DOHH2 (cell line): ENCODE measurements around the gene PGAP2.
A peak's percentile ranks its signal among the peaks of the same experiment; 100 is the strongest.
"Not testable (repeated sequence)": the region's sequence is repeated elsewhere in the genome, so short reads cannot be mapped to it uniquely, and the experiment has no call there.

Source experiments
- H3F3A ChIP-seq: fragments of 200-600 bp; sonication (generic), shearing (Covaris generic); 2 replicates; pipeline ENCODE4 v1.6.0; 2016; ENCODE audit warnings: antibody characterized with exemption, mild to moderate bottlenecking; ENCODE audit not compliant: control insufficient read depth, insufficient read depth
- H3K27ac ChIP-seq: fragments of 200-600 bp; sonication (generic); 2 replicates; pipeline ENCODE4 v1.5.1; 2014; ENCODE audit warnings: low read depth, mild to moderate bottlenecking, low read length, moderate library complexity
- H3K27me3 ChIP-seq: fragments of 200-600 bp; sonication (generic); 2 replicates; pipeline ENCODE4 v1.6.1; 2014; ENCODE audit warnings: mild to moderate bottlenecking, low read length, mixed read lengths; ENCODE audit not compliant: control insufficient read depth
- H3K36me3 ChIP-seq: fragments of 200-600 bp; sonication (generic); 2 replicates; pipeline ENCODE4 v1.6.1; 2014; ENCODE audit warnings: mild to moderate bottlenecking, low read length, moderate library complexity, mixed read lengths; ENCODE audit not compliant: control insufficient read depth
- H3K4me1 ChIP-seq: fragments of 200-600 bp; sonication (generic); 2 replicates; pipeline ENCODE4 v1.6.1; 2014; ENCODE audit warnings: mild to moderate bottlenecking, low read length, mixed read lengths; ENCODE audit not compliant: control insufficient read depth
- H3K4me2 ChIP-seq: fragments of 200-600 bp; sonication (generic); 2 replicates; pipeline ENCODE4 v1.6.0; 2014; ENCODE audit warnings: mild to moderate bottlenecking, low read length, moderate library complexity
- H3K4me3 ChIP-seq: fragments of 200-600 bp; sonication (generic); 2 replicates; pipeline ENCODE4 v1.5.1; 2014; ENCODE audit warnings: mild to moderate bottlenecking, low read length, mixed read lengths
- H3K79me2 ChIP-seq: fragments of 200-600 bp; sonication (generic); 2 replicates; pipeline ENCODE4 v1.6.1; 2014; ENCODE audit warnings: mild to moderate bottlenecking, low read length, mixed read lengths; ENCODE audit not compliant: control insufficient read depth
- H3K9me2 ChIP-seq: fragments of 200-600 bp; sonication (generic); replicated peaks from 2 replicates; pipeline ENCODE4 v1.6.1; 2014; ENCODE audit warnings: mild to moderate bottlenecking, low read length, mixed read lengths; ENCODE audit not compliant: control insufficient read depth
- H3K9me3 ChIP-seq: fragments of 200-600 bp; sonication (generic); 2 replicates; pipeline ENCODE4 v1.6.1; 2014; ENCODE audit warnings: antibody characterized with exemption, low read length, mixed read lengths; ENCODE audit not compliant: control insufficient read depth, insufficient read depth
- H4K20me1 ChIP-seq: fragments of 200-600 bp; sonication (generic); 2 replicates; pipeline ENCODE4 v1.6.0; 2014; ENCODE audit warnings: low read depth, mild to moderate bottlenecking, antibody characterized with exemption, low read length, moderate library complexity; ENCODE audit not compliant: control insufficient read depth, insufficient read depth
- CTCF ChIP-seq: fragments of 200-600 bp; sonication (generic); IDR thresholded peaks from one replicate; pipeline ENCODE4 v1.5.1; 2014; ENCODE audit warnings: antibody characterized with exemption, mild to moderate bottlenecking, low read depth, low read length; ENCODE audit not compliant: poor library complexity, severe bottlenecking
- EZH2phosphoT487 ChIP-seq: fragments of 200-600 bp; sonication (generic); IDR thresholded peaks from 2 replicates; pipeline ENCODE4 v1.6.1; 2017; ENCODE audit warnings: borderline replicate concordance, mild to moderate bottlenecking, antibody characterized with exemption, low read length, moderate library complexity, mixed read lengths

The PGAP2 gene

GRCh38 chr11:3808861-3809623, 682 bp downstream of the PGAP2 start:
- Histone ChIP-seq H3K27ac (no peak overlapping the region), H4K20me1 (no peaks in the 10 kb centered on the region), H3K9me2 (no peaks in the 10 kb centered on the region), H3K79me2 (no peaks in the 10 kb centered on the region), H3K36me3 (no peaks in the 10 kb centered on the region), H3K27me3 (no peaks in the 10 kb centered on the region), H3K9me3 (no peaks in the 10 kb centered on the region), H3F3A (0 out of 2 replicates have a peak, but pooled peaks cover 3% of the 10 kb centered on the region), H3K4me1 (peaks cover 14% of the 10 kb centered on the region), H3K4me2 (peak overlapping the region; percentile 76), H3K4me3 (peak overlapping the region; percentile 79)
- TF ChIP-seq EZH2phosphoT487 (no peak), CTCF (peak; percentile 69)

GRCh38 chr11:3809624-3809928, 1.2 kb downstream of the PGAP2 start:
- Histone ChIP-seq H4K20me1 (no peaks in the 10 kb centered on the region), H3K9me3 (no peaks in the 10 kb centered on the region), H3F3A (0 out of 2 replicates have a peak, but pooled peaks cover 3% of the 10 kb centered on the region), H3K36me3 (no peaks in the 10 kb centered on the region), H3K4me3 (no peak overlapping the region), H3K27ac (no peak overlapping the region), H3K9me2 (no peaks in the 10 kb centered on the region), H3K4me2 (peak overlapping the region; percentile 76), H3K4me1 (peaks cover 14% of the 10 kb centered on the region), H3K27me3 (no peaks in the 10 kb centered on the region), H3K79me2 (no peaks in the 10 kb centered on the region)
- TF ChIP-seq CTCF (no peak), EZH2phosphoT487 (no peak)

GRCh38 chr11:3810446-3810845, 2.1 kb downstream of the PGAP2 start:
- Histone ChIP-seq H3K36me3 (no peaks in the 10 kb centered on the region), H3K4me1 (peaks cover 14% of the 10 kb centered on the region), H3F3A (0 out of 2 replicates have a peak, but pooled peaks cover 3% of the 10 kb centered on the region), H3K9me2 (no peaks in the 10 kb centered on the region), H3K79me2 (no peaks in the 10 kb centered on the region), H3K4me2 (no peak overlapping the region), H4K20me1 (no peaks in the 10 kb centered on the region), H3K9me3 (no peaks in the 10 kb centered on the region), H3K4me3 (no peak overlapping the region), H3K27me3 (no peaks in the 10 kb centered on the region), H3K27ac (no peak overlapping the region)
- TF ChIP-seq EZH2phosphoT487: no peak
- no peak for TF ChIP-seq CTCF

- H3K27ac ChIP-seq: no peak overlapping the region
- TF ChIP-seq EZH2phosphoT487: no peak
- TF ChIP-seq CTCF: no peak
- H3K9me2 ChIP-seq: no peaks in the 10 kb centered on the region
- H3K4me3 ChIP-seq: no peak overlapping the region
- H3K79me2 ChIP-seq: no peaks in the 10 kb centered on the region
- 0 out of 2 replicates have a peak, but pooled peaks cover 3% of the 10 kb centered on the region for H3F3A ChIP-seq
- peaks cover 14% of the 10 kb centered on the region for H3K4me1 ChIP-seq
- H3K4me2 ChIP-seq: no peak overlapping the region
- no peaks in the 10 kb centered on the region for H4K20me1 ChIP-seq
- no peaks in the 10 kb centered on the region for H3K36me3 ChIP-seq
- H3K27me3 ChIP-seq: no peaks in the 10 kb centered on the region
- no peaks in the 10 kb centered on the region for H3K9me3 ChIP-seq
Measured at GRCh38 chr11:3810951-3811350, 2.6 kb downstream of the PGAP2 start.

GRCh38 chr11:3814832-3815231, 6.5 kb downstream of the PGAP2 start:
- not testable (repeated sequence) for H3K79me2 ChIP-seq, H3F3A ChIP-seq, H4K20me1 ChIP-seq, H3K36me3 ChIP-seq, H3K27ac ChIP-seq, H3K9me2 ChIP-seq, H3K9me3 ChIP-seq, H3K4me3 ChIP-seq, H3K27me3 ChIP-seq, H3K4me2 ChIP-seq, H3K4me1 ChIP-seq
